GM19372 (cell line): ENCODE results near the gene ATRIP.

Source experiments
- ATAC-seq: cut with Tn5 transposase; IDR thresholded peaks from one replicate; pipeline ENCODE4 v1.9.1; 2021; ENCODE audit warnings: mild to moderate bottlenecking, low read depth, moderate library complexity; ENCODE audit not compliant: unreplicated experiment

The ATRIP gene

DNA sequence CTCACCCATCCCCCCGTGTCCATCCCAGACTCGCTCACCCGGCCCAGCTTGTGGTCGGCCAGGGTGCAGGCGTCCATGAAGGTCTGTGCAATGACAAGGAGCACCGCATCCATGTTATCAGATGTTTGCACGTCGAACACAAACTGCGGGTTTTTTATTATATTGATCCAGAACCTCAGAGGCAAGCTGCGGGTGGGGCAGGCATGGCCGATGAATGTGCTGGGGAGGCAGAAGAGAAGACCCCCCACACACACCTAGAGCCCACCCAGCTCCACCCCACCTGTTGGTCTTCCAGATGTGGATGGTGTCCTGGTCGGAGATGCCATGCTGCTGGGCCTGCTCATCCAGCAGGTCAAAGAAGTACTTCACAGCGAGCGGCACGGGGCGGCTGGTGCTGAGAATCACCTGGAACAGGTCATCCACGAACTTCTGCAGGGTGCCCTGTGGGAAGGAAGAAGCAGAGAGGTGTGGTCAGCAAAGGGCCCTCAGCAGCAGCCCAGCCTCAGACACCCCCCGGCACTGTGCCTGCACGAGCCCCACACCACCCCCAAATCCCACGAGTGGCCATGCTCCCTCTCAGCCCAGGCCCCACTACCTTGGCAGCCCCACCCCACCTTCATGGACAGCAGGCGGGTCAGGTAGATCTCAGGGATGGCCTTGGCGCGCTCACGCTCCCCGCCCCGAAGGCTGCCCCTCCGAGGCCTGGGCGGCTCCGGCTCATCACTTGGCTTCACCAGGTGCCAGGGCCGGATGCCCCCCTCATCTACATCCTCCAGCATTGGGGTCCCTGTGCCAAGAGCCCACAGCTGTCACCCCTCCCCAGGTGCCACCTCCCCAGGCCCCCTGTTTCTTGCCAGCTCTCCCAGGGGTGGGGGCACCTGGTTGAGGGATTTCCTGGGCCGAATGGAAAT, 37.0 kb upstream of the ATRIP start:
- ATAC-seq, result no peak

- ATAC-seq, result no peak
These were observed 36.1 kb upstream of the ATRIP start for GRCh38 chr3:48410205-48411040.

DNA sequence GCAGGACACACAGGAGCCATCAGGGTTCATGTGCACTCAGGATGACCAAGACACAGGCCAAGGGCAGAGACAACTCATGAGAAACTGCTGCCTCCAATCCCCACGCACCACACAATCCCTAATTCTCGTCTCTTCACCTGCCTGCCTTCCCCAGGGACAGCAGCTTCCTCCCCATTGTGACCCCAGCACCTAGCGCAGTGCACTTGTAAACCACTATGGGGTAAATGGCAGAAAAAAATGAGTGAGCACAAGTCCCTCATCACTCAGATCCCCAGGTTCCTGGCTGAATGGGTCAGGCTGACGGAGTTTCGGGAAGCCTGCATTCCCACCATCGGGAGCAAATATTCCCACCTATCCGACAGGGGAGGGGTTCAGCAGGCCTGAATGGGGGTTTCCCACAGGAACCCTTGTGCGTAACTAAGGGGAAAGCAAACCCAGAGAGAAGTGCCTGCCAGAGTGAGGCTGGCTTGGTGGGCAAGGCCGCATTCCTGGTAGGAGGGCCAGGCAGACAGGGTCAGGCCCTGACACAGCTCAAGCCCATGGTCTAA, 35.4 kb upstream of the ATRIP start:
- ATAC-seq, result no peak

DNA sequence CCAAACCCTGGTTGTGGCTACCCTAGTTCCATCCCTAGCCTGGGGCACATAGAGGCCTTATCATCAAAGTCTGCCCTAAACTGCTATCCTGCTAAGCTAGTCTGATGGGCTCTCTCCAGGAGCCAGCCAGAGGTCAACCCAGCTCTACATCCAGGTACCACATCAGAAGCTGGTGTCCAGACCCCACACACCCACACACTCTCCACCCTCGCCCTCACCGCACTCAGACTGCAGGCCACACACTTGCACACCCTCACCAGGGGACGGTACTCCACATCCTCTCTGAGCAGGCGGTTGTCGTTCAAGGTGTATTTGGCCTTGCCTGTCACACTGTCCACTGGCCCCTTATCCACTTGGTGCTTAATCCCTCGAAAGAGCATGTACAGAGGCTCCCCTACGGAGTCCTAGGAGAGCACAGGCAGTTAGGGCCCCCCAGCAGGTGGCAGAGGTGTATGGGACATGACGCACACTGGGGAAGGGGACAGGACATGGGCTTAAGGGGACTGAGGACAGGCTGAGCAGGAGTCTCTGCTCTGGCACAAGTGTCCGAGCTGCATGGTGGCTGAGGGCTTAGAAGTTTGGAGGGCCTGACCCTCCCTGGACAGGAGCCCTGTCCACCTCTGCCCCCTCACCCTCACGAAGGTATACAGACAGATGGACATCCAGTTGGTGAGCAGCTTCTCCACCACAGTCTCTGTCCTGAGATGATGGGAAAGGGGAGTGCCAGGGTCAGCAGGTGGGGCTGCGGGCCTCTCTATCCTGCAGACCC, 34.7 kb upstream of the ATRIP start:
- ATAC-seq, result no peak

- no peak for ATAC-seq
These were observed 34.0 kb upstream of the ATRIP start for GRCh38 chr3:48412375-48413001.

DNA sequence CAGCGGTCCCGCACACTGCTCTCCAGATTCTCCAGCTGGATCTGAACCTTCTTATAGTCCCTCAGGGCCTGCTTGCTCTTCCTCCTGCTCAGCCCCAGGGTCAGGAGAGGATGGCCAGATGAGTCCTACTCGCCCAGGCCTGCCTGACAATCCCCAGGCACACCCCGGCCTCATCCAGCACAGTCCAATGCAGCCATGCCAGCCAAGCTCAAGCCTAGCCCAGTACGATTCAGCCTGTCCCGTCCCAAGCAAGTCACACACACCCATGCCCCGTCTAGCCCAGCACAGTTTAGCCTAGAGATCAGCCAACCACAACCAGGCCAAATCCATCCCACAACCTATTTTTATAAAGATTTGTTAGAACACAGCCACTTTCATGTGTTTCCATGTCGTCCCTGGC, 33.5 kb upstream of the ATRIP start:
- ATAC-seq, result no peak

- ATAC-seq, result no peak
These were observed 32.9 kb upstream of the ATRIP start for GRCh38 chr3:48413611-48414010.

- no peak for ATAC-seq
These were observed 31.9 kb upstream of the ATRIP start for GRCh38 chr3:48414376-48415250.

GRCh38 chr3:48415251-48415953, 31.1 kb upstream of the ATRIP start:
- no peak for ATAC-seq

- ATAC-seq, result no peak
These were observed 30.4 kb upstream of the ATRIP start for GRCh38 chr3:48416091-48416505.

GRCh38 chr3:48416546-48416945, 30.0 kb upstream of the ATRIP start:
- no peak for ATAC-seq

DNA sequence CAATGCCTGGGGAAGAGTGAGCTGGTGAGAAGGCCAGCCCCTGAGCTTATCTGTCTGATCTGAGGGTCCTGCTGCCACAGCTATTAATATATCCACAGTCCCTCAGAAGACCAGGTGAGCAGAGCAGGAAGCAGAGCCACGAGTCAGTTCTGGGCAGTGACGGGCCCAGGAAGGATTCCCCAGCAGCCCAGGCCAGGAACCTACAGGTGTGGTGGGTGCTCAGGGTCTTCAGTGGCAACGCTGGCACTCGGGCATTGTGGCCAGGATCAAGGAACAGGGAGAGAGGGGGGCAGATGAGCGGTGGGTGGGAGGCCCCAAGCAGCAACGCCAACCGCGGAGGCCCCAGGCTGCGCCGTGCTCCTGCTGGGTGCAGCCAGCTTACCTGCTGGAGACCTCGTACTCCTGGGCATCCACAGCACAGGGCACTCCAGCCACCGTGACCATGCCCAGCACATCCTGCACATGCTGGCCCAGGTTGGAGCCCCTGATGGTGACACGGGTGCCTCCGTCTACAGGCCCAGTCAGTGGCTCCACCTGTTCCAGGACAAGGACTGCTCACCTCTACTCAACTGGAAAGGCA, 28.9 kb upstream of the ATRIP start:
- no peak for ATAC-seq

DNA sequence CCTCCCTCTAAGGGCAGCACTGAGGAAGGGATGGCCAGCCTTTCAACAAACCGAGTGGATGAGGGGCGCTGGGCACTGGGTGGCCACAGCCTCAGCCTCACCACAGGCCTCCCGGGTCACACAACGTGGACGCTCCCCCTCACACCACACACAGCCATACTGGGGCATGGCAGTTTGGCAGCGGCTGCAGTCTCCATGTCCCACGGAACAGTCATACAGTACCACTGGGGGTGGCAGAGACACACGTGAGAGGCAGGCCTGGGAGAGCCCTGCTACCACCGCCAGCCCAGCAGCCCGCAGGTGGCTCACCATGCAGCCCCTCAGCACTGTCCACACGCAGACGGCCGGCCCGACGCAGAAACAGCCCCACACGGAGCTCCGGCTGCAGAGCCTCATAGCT, 28.4 kb upstream of the ATRIP start:
- no peak for ATAC-seq

- ATAC-seq, result no peak
These were observed 27.9 kb upstream of the ATRIP start for GRCh38 chr3:48418651-48419050.

- no peak for ATAC-seq
These were observed 27.4 kb upstream of the ATRIP start for GRCh38 chr3:48419149-48419548.

- no peak for ATAC-seq
These were observed 26.9 kb upstream of the ATRIP start for GRCh38 chr3:48419597-48419996.

DNA sequence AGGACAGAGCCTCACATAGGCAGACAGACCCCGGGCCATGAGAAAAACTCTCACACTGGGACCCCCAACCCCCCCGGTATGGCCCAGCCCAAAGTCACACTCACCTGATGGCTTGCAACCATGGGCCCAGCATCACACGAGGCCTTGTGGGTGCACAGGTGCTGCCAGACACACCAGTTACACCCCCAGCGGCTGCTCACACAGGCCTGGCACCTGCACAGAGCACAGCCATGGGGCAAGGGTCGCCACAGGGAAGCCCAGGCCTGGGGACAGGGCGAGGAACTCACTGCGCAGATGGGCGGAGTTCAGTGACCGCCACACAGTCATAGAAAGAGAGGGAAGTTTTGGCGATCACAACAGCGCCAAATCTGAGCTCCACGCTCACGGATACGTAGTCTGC, 26.0 kb upstream of the ATRIP start:
- ATAC-seq, result no peak

DNA sequence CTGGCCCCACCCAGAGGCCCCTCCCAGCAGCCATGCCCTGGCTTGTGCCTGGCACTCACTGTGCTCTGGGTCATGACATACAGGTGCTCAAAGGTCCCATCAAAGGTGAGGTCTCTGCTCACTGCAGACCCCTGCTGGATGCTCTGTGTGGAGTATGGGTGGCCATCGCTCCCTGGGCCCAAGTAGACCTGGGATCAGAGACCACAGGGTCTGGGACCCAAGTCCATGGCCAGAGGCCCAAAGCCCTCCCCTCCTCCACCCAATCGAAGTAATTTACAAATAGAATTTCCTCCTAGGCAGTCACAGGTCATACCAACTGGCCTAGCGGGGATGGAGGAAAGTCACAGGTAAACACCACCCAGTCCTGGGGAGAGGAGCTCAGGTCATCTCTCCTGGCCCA, 24.3 kb upstream of the ATRIP start:
- ATAC-seq, result no peak
